GM18861 (cell line): ENCODE results near the gene RPL29.
"Not testable (repeated sequence)": the region's sequence is repeated elsewhere in the genome, so short reads cannot be mapped to it uniquely, and the experiment has no call there.

Source experiments
- ATAC-seq: cut with Tn5 transposase; IDR thresholded peaks from one replicate; pipeline ENCODE4 v1.9.1; 2021; ENCODE audit not compliant: unreplicated experiment

Gene RPL29

DNA sequence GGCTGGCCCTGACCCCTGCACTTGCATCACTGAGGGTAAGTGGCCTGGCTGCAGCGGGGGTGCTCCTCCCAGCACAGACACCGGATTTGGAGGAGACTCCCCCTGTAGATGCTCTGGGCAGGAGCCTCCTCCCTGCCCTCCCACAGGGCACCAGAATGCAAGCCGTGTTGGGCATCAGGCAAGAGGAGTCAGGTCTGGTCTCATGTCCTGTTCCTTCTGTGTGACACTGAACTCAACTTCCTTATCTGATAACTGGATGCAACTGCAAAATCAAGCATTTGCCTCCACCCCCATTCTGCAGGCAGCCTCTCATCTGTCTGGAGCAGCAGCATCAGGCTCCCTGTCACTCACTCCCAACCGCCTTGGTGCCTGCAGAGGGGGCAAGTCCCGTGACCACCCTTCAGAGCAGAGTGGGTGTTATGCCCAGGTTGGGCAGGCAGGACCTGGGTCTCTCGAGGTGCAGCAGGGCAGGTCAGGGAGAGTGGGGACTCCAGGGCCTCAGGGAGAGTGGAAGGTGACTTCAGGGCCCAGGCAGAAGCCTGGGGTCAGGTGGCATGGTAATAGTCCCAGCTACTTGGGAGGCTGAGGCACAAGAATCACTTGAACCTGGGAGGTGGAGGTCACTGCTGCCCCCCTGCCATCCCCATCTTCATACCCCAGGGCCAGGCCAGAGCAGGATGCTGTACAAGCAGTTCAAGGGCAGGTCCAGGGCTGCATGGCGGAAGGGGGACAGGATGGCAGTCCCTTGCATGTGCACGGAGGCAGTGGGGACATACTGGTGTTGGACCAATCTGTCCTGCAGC lies 10.5 kb upstream of the RPL29 start:
- ATAC-seq: no peak

- no peak for ATAC-seq
Observed at GRCh38 chr3:52005571-52005986, 9.9 kb upstream of the RPL29 start.

DNA sequence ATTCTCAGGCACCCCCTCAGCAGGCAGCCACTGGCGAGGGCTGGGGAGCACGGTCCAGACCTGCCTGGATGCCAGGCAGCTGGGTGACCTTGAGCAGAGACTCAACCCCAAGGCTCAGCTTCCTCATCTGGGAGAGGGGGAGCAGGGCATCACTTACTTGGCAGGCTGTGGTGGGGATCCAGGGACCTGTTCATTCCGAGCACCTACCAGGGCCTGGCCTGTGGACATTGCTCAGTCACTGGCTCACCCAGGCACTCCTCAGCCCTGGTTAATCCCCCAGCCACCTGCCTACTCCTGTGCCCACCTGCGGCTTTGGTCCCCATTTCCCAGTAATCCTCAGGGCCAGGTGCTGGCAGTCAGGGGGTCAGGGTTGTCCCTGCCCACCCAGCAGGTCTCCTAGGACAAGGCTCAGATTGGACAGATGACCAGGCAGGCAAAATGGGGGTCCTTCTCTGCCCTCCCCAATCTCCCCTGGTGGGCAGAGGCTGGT lies 9.3 kb upstream of the RPL29 start:
- no peak for ATAC-seq

GRCh38 chr3:52004163-52004787 lies 8.6 kb upstream of the RPL29 start:
- no peak for ATAC-seq

DNA sequence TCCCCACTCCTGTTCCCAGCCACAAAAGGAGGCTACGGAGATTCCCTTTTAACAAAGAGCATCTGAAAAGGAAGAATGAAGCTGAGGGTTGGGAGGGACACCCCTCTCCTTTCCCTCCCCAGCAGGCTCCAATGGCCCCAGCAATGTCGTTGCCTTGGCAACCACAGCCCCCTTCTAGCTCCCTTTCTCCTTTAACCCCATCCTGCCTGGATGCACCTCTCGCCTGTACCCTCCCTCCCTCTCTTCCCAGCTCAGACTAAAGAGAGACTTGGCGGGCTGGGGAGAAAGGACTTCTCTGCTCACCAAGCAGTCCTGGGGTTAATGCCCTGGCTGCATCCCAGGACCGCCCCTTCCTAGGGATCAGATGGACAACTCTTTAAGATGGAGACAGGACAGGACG lies 7.1 kb upstream of the RPL29 start:
- ATAC-seq: no peak

DNA sequence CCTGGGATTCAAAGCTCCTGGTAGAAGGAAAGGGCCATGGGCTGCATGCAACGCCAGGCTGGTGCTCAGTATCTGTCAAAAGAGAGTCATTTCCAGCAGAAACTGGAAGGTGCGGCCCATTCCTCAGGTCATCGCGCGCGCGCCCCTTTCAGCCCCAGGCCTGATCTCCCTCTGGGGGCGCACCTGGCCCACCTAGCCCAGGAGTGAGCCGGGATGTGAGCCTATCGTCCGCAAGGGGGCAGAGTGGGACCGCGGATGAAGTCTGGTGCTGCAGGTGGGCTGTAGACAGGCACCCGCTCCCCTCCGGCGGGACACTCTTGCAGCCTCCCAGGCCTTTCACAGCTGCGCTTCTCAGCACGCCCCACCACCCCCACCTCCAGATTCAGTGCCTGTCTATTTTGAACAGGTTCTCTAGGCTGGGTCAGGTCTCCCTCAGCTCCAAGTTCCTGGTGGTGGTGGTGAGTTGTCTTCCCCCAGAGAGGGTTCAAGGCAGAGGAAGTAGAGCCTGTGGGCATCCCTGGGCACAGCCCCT lies 5.8 kb upstream of the RPL29 start:
- peak; percentile 69 for ATAC-seq

DNA sequence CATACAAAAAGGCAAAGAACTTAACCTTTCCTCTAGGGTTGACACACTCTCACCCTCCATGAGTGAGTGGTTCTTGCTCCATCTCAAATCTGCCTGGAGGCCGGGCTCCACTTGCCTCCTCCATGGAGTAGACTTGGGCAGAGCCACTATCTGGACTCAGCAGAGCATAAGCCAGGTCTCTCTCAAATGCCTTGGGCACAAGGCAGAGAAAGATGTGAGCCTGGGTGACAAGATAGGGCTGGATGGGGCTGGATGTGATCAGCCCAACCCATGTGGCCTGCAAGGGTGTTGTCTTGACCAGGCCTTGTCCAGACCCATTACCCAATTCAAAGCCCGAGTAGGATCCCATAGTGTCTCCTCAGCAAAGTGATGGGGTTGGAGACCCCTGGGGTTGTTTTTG lies 4.2 kb upstream of the RPL29 start:
- no peak for ATAC-seq

- ATAC-seq: no peak
Observed at GRCh38 chr3:51998774-51999173, 3.1 kb upstream of the RPL29 start.

DNA sequence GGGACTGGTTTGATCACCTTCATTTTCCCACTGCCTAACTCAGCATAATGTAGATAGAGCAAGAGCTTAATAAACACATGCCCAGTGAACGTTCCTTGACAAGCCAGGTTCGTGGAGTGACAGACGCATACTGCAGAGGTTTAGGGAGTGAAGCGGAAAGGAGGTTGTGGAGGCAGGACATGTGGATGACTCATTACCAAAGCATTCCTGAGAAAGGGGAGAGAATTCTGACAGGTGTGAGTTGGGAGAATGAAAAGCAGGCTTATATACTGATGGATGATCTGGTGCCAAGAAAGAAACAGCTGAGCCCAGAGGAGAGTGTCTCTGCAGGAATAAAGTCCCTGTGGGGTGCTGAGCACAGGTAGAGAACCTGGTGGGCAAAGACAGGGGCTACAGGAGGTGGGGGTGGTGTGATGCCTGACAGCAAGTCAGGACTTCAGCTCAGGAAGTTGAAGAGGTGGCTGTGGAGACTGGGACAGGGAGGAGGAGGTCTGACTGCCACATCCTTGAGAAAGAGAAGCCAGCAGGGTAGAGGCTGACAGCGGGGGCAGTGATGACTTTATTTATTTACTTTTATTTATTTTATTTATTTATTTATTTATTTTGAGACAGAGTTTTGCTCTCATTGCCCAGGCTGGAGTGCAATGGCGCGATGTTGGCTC lies 2.4 kb upstream of the RPL29 start:
- ATAC-seq: no peak

GRCh38 chr3:51997172-51997571 lies 1.5 kb upstream of the RPL29 start:
- ATAC-seq: no peak

DNA sequence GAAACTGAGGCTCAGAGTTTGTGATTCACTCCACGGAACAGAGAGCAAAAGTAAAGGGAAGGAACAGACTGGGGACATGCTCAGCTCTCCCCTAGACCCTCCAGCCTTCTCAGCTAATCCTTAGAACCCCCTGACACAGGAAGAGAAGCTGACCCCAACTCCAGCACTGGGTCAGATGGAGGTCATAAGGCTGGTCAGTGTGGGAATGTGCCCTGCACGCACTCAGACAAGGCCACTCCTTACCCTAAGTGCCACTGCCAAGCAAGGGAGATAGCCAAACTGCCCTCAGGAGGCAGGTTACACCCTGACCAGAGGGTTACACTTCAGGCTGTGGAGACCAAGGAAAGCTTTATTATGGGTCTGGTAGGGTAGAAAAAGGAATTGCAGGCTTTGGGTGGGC lies 1.2 kb downstream of the RPL29 start:
- ATAC-seq: no peak

- ATAC-seq: not testable (repeated sequence)
Observed at GRCh38 chr3:51993657-51994056, 2.0 kb downstream of the RPL29 start.

- ATAC-seq: no peak
Observed at GRCh38 chr3:51992017-51992682, 3.5 kb downstream of the RPL29 start.

GRCh38 chr3:51990501-51990971 lies 5.2 kb downstream of the RPL29 start:
- not testable (repeated sequence) for ATAC-seq

GRCh38 chr3:51988286-51989146 lies 7.2 kb downstream of the RPL29 start:
- ATAC-seq: no peak

GRCh38 chr3:51987568-51987967 lies 8.1 kb downstream of the RPL29 start:
- ATAC-seq: no peak

GRCh38 chr3:51986010-51986947 lies 9.4 kb downstream of the RPL29 start:
- no peak for ATAC-seq

DNA sequence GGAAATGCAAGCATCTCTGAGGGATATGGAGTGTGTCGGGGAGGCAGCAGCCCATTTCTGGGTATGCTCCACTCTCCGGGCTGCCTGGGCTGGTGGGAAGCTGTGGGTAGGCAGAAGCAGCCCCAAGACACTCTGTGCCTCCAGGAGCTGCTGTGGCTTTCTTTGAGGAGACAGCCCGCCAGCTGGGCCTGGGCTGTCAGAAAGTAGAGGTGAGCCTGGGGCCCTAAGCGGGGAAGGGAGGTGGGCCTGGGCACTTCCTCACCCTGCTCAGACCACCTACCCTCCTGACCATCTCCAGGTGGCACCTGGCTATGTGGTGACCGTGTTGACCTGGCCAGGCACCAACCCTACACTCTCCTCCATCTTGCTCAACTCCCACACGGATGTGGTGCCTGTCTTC lies 10.6 kb downstream of the RPL29 start:
- ATAC-seq: no peak

GRCh38 chr3:51984269-51984647 lies 11.4 kb downstream of the RPL29 start:
- ATAC-seq: no peak
